NCI-H1694 treated with DMSO at 0.1 percent for 48 hours (cell line): ENCODE data around the gene SYTL2.
"Not testable (repeated sequence)": the region's sequence is repeated elsewhere in the genome, so short reads cannot be mapped to it uniquely, and the experiment has no call there.

ENCODE experiments used
- DNase-seq: peaks from one replicate; lab custom pipeline; 2025; lab: John Stamatoyannopoulos, UW

The SYTL2 gene

DNA sequence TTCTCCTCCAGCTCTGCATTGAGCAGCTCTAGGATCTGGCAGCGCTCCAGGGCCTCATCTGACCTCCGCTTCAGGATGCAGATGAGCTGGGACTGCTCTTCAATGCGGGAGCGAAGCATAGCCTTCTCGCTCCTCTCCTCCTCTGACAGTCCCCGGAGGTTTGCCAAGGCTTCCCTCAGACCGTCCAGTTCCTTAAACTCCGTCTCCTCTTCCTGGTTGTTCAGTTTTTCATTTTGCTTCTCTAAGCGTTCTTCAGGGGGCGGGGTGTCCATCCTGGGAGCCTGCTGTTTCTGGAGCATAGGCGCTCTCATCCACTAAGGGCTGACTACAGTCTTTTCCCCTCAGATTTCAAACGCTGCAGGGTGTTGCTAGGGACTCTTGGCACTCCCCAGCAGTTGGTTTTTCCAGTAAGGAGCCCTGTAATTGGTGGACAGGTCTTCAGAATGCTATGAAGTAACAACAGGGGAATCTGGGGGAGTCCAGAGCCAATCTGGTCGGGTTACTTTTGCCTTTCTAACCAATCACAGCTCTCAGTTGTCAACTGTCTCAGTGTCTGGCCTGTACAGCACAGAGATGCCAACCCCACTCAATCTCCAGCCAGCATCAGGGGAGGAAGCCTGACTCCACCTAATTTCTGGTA is 125.0 kb downstream of the SYTL2 start, which contains the start of gene CCDC89:
CCDC89 (minus strand) TSS at position 376 of the 640 bp plus-strand sequence; CDS start at position 311, 65 bp downstream.
- no peak for DNase-seq

DNA sequence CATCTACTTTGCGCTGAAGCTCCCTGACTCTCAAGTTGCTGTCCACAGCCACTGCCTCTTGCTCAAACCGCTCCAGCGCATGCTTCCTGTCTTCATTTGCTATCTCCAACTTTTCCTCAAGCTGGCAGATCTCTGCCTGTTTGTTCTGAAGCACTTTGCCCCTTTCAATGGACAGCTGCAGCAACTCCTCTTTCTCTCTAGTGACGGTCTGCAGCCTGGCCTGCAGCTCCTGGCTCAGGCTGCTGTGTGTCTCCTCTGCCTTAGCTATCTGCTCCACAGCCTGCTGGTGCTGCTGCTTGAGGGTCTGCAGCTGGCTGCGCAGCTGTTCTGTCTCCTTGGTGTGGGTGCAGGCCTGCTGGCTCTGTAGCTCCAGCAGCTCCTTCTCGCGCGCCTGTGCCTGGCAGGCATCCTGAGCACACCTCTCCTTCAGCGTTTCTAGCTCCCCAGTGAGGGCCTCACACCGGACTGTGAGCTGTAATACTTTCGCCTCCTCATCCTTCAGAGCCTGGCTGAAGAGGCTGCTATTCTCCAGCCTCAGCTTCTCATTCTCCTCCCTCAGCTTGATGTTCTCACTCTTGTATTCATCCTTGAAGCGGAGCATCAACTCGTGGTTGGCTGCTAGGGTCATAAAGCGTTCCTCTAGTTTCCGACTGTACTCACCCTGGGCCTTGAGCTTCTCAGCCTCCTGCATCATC is 125.7 kb downstream of the SYTL2 start:
- DNase-seq = no peak

DNA sequence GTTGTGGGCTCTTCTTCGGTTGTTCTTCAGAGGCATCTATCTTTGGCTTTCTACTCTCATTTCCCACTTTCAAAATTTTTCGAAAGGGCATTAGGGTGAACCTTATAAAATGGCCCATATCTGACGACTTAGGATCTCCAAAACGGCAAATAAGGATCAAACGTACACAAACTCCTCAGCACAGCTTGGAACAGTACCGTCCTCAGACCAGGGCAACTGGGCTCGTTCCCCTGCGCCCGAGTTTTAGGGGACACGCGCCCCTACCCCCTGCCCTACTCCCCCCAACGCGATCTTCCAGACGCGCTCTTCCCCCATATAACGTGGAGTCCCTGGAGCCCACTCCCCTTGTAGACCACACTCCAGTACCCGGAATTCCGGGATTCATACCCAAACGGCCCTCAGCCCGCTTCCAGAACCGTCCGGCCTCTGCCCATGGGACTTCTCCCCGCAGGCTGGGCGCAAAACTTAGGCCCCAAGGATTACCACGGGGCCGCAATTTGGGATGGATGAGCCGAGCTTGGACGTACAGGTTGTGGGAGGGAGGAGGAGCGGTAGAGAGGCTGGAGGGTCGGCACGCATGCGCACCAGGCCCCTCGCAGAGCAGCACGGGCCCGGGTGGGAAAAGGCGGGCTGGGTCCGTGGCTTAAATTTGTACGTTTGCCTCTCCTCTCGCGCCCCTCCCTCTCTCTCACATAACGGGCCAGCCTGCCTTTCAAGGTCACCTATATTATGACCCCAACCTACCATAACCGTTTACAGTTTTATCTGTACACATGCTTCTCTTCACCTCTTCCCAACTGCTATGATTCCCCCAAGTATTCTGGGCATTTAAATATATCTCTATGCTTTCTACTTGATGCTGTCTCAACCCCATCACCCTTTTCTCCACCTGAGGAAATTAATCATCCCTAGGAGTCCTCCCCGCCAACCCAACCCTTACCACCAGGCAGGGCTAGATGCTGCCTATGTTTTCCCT is 128.3 kb downstream of the SYTL2 start:
- peak; percentile 14 for DNase-seq

DNA sequence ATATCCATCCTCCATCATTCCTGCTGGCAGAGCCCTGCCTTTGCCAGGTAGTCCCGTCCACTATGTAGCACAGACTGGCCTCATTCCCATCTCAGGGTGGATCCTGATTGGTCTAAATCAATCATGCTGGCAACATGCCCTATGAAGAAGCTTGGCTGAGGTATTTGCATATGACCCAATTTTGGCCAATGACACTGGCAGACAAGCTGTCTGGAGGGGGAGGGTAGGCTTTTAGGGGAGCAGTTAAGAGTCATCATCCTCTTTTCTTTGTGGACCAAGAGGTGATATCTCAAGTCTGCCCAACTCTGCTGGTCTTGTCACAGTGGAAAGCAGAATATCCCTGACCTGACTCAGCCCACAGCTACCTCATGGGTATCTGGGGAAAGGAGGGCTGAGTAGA is 130.0 kb downstream of the SYTL2 start:
- no peak for DNase-seq

DNA sequence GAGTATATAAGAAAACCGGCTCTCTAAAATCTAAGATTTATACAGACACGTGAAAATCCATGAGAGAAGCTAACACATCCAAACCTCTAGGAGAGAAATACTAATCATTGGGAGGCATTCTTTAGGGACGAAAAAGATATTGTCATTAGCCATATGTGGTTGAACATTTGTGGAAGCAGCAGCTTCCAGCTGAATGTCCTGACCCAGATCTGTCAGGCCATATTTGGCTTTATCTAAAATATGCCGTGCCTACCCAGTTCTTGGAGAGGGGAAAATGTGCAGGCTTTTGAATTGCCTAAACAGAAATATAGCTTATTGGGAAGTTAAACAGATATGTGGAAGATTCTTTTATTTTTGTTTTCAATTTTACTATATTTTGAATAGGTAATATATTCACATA is 131.4 kb downstream of the SYTL2 start:
- no peak for DNase-seq

DNA sequence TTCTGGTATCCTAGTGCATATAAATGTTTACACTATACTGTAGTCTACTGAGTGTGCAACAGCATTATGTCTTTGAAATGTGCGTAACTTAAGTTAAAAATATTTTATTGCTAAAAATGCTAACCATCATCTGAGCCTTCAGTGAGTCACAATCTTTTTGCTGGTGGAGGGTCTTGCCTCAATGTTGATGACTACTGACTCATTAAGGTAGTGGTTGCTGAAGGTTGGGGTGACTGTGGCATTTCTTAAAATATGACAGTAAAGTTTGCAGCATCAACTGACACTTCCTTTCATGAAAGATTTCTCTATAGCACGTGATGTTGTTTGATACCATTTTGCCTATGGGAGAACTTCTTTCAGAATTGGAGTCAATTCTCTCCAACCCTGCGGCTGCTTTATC is 137.5 kb downstream of the SYTL2 start:
- no peak for DNase-seq

DNA sequence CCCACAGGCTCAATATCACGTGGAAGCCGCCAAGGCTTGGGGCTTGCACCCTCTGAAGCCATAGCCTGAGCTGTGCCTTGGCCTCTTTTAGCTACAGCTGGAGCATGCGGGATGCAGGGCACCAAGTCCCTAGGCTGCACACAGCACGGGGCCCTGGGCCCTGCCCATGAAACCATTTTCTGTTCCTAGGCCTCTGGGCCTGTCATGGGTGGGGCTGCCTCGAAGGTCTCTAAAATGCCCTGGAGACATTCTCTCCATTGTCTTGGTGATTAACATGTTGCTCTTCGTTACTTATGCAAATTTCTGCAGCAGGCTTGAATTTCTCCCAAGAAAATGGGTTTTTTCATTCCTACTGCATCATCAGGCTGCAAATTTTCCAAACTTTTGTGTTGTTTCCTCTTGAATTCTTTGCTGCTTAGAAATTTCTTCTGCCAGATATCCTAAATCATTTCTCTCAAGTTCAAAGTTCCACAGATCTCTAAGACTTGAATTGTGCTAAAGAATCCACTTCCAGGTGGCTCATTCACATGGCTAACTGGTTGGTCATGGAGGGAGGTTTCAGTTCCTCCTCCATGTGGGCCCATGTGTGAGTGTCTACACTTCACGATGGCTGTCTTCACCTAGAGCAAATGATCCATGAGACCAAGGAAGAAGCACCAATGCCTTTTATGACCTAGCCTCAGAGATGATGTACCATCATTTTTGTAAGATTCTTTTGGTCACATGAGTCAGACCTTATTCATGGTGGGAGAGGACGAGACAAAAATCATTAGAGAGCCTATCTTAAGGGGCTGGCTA is 138.6 kb downstream of the SYTL2 start:
- DNase-seq = no peak

DNA sequence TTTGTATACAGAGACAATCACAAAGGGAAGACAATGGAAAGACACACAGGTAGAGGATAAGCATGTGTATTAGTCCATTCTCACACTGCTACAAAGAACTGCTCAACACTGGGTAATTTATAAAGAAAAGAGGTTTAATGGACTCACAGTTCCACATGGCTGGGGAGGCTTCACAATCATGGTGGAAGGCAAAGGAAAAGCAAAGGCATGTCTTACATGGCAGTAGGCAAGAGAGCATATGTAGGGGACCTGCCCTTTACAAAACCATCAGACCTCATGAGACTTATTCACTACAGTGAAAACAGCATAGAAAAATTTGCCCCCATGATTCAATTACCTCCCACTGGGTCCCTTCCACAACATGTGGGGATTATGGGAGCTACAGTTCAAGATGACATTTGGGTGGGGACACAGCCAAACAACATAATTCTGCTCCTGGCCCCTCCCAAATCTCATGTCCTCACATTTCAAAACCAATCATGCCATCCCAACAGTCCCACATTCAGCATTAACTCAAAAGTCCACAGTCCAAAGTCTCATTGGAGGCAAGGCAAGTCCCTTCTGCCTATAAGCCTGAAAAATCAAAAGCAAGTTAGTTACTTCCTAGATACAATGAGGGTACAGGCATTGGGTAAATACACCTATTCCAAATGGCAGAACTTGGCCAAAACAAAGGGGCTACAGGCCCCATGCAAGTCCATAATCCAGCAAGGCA is 139.8 kb downstream of the SYTL2 start:
- DNase-seq = not testable (repeated sequence)

DNA sequence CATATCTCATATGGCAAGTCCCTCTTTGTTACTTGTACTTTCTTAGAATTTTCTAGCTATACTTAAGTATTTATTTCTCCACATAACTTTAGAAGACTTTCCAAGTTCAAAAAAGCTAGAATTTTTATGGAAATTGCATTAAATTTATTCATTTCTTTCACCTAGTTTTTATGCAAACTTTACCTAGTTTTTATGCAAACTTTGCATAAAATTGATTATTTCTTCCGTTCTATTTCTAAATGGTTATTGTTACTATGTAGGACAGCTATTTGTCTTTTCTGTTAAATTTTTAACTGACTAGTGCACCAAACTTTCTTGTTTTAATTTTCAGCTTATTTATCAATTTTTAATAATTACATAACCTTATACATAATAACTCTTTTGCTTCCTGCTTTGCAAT is 142.8 kb downstream of the SYTL2 start:
- no peak for DNase-seq

DNA sequence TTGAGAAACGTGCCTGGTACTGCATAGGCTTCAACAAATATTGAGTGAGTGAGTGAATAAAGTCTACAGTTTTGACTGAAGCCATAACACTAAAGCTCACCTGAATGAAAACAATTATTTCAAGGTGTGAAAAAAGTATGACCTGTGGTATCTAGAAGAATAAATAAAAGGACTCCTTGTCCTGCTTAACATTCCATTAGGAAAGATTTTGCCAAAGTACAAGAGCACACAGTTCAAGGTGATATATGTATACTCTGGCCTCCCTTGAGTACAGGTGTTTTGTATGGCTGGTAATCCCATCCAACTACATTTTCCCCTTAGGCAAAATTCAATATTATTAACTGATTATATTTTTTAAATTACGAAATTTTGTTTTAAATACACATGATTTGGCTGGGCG is 144.3 kb downstream of the SYTL2 start:
- no peak for DNase-seq

DNA sequence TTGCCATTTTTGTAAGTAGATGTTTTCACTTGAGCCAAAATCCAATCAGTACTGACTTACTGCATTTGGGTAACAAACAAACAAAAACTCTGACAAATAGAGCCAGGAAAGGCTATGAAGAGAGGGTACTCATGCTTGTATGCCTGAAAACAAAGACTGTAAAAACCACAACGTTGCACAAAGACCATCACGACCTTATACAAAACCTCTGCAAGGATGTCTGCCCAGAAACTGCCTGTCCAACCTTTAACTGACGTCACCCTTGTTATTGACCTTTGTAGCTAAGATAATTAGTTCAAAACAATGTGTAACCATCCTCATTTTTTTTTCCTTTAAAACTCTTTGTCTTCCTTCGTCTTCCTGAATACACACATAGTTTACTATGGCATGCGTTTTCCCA is 145.2 kb downstream of the SYTL2 start:
- DNase-seq = no peak

DNA sequence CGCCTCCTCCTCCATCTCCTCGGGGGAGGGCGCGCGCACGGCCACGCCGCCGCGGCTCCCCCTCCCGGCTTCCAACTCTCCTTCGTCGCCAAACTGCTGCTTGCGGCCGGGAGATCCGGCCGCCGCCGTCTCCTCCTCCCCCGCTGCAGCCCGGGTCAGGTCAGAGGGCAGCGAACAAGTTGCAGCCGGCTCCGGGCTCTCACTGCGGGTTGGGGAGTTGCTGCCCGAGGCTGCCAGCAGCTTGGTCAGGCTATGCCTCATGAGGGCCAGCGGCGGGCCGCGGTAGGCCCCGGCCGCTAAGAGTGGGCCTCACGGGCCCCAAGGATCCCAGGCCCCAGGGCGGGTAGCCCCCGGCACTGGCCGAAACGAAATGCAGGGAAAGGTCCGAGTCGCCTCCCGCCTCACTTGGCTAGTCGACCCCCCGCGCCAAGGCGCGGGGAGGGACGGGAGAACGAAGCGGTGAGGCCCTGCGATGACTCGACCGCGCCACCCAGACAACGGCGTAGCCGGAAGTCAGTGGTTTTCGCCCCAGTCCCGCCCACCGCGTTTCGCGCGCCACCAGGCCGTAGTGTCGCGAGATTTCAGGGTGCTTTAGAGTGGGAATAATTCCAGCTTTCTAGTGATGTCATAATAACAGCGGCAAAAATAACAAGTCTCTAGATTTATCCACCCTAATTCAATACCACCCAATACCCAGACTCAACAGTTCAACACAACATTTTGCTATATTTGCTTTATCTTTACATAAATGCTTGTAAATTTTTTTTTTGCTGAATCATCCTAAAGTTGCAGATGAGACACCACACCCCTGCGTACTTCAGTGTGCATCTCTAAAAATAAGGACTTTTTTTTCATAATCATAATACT is 146.1 kb downstream of the SYTL2 start, which contains the start of gene CREBZF:
CREBZF (minus strand) TSS at position 515 of the 867 bp plus-strand sequence; CDS start at position 261, 254 bp downstream.
- peak; percentile 82 for DNase-seq

DNA sequence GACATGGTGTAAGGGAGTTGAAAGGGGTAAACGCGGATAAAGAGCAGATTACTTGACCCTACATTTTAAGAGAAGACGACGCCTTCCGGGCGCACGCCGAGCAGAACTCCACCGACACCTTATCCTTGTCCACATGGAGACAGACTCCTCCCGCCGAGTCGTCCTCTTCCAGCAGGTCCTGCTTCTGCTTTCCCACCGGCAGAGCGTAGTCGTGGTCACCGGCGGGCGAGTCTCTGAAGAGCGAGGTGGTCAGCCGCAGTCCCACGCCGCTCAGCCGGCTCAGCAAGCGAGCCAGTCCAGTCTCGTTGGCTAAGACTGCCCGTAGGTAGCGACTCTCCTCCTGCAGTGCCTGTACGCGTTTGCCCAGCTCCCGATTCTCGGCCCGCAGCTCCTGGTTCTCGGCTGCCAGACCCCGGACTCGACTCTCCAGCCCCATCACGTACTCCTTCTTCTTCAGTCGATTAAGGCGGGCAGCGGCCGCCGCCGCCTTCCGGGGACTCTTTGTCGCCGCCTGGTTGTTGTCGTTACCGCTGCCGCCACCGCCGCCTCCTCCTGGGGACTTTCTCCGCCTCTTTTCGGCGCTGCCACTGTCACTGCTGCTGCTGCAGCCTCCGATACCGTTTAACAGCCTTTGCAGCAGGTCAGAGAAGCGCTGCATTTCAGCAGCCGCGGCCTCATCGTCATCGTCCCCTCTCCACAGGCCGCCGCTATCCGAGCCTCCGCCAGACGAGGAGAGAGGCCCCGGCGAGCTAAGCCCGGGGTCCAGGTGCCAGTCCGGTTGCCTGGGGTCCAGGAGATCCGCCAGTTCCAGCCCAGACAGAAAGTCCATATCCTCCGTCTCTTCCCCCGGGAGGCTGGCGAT is 147.0 kb downstream of the SYTL2 start:
- no peak for DNase-seq

DNA sequence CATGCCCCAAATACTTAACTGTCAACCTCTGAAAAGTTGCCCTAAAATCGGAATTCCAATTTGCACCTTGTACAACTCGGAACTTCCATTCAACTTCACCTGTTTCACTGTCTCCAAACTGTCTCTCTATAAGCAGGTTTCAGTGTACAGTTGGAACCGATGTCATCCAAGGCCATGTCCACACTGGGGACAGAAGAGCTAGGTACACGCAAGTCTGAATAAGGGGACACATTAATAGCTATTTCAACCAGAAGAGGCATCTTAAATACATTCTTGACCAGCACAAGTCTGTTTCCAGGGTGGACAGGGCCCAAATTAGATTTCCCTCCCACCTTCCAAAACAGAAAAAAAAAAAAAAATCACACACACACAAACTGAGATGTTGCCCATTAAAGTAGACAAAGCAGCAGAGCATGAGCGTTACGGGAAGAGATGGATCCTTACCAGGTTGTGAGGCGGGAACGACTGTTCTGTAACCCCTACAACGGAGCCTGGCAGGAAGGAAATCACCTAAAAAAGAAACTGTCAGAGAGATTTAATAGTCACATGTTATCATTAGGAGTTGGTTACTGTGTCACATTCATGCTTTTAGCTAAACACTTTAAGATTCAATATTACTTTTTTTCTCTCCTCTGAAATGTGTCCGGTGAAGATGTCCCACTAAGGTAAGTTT is 147.7 kb downstream of the SYTL2 start:
- DNase-seq = no peak

DNA sequence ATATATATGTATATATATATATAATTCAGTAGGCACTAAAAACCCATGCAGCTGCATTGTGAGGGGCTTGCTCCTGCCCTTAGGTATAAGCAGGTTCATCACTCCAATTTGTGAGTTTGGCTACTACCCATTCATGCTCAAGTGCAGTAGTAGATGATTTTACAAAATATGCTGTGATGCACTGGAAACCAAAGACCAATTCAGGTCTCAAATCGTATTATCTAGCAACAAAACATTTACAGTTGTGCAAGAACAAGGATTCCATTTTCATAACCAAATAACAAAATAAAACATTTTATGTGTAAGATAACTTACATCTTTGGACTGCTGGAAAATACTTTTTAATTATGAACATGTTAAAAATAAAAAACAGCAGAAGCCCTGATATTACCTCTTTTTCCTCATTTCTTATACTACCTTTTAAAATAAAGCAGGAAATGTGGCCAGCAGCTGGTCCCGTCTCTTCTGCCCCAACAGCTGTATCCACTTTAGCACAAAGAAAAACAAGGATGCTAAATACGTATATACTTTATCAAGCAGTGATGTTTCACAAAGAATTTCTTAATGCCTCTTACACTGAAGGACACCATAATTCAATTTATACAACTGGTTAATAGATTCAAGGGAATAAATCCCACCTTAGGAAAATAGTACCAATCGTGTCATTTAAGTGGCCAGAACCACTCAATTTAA is 148.8 kb downstream of the SYTL2 start:
- no peak for DNase-seq

DNA sequence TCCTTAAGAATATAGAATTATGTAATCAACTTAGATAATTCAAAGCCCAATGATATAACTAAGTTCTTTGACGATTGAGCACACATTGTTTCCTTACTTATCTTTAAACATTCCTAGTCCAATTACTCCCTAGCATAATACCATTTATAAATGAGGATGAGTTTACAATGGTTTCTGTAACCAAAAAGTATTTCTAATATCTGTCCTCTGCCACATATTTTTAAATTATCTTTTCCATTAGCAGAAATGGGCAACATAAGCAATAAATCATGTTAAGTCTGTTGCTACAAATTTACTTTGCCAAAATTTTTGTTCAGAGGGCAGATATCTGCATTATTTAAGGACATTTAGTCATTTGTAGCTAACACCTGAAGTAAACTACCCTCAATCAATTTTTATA is 152.8 kb downstream of the SYTL2 start:
- no peak for DNase-seq

DNA sequence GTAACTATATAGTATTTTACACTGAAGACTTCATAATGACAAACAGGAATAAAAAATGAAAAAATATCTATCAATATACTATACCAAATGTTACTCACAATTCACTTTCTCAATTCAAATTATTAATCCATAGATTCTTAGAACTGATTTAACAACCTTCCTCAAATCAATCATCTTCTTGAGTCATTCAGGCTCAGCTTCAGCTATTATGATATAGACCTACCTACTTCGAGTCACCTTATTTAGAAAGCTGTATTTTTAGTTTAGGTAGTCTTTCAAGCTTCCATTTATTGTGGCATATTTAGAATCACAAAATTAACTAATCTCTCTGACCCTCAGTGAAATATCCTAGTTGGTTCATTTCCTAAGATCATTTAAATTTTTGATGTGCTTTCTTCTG is 154.2 kb downstream of the SYTL2 start:
- no peak for DNase-seq

DNA sequence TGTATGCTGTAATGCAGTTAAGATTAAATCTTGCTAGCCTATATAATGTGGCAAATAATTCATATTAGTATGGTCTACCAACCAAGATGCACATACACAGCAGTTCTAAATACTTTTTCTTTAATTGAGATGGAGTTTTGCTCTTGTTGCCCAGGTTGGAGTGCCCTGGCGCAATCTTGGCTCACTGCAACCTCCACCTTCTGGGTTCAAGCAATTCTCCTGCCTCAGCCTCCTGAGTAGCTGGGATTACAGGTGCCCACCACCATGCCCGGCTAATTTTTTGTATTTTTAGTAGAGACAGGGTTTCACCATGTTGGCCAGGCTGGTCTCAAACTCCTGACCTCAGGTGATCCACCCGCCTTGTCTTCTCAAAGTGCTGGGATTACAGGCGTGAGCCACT is 156.6 kb downstream of the SYTL2 start:
- DNase-seq = not testable (repeated sequence)
